ENCODE measurements around the gene TLL1. TPM values are rescaled to one million over a fixed set of nuclear protein-coding genes. Genes with fewer than 3 reads are reported as not detected.

TLL1 gene
- total RNA-seq, 2 experiments from 2014 or later: not detected

- Mint-ChIP-seq H3K4me1 (no peaks in the 10 kb centered on the region), H3K27ac (no peak overlapping the region), H3K4me3 (no peak overlapping the region), H3K27me3 (no peaks in the 10 kb centered on the region), H3K36me3 (no peaks in the 10 kb centered on the region), H3K9me3 (peaks cover 1% of the 10 kb centered on the region)
- DNase-seq: no peak
Observed at GRCh38 chr4:165972747-165973146, 99.7 kb downstream of the TLL1 start.

GRCh38 chr4:165982934-165983333 lies 109.9 kb downstream of the TLL1 start:
- Mint-ChIP-seq H3K27me3 (no peaks in the 10 kb centered on the region), H3K36me3 (no peaks in the 10 kb centered on the region), H3K4me1 (no peaks in the 10 kb centered on the region), H3K27ac (no peak overlapping the region), H3K9me3 (no peaks in the 10 kb centered on the region), H3K4me3 (no peak overlapping the region)
- DNase-seq: no peak

GRCh38 chr4:165986956-165987698 lies 114.1 kb downstream of the TLL1 start:
- Mint-ChIP-seq H3K4me3 (no peak overlapping the region), H3K4me1 (no peaks in the 10 kb centered on the region), H3K9me3 (no peaks in the 10 kb centered on the region)

GRCh38 chr4:165991325-165992180 lies 118.5 kb downstream of the TLL1 start:
- H3K27ac Mint-ChIP-seq: no peak overlapping the region
- DNase-seq: no peak
- no peaks in the 10 kb centered on the region for H3K27me3 Mint-ChIP-seq
- H3K4me3 Mint-ChIP-seq: no peak overlapping the region
- H3K9me3 Mint-ChIP-seq: no peaks in the 10 kb centered on the region
- H3K4me1 Mint-ChIP-seq: no peaks in the 10 kb centered on the region
- no peaks in the 10 kb centered on the region for H3K36me3 Mint-ChIP-seq

More at GRCh38 chr4:165986956-165987698, 114.1 kb downstream of the TLL1 start:
- no peak for DNase-seq
- no peak overlapping the region for H3K27ac Mint-ChIP-seq
- H3K36me3 Mint-ChIP-seq: no peaks in the 10 kb centered on the region
- H3K27me3 Mint-ChIP-seq: no peaks in the 10 kb centered on the region

- no peaks in the 10 kb centered on the region for H3K27me3 Mint-ChIP-seq
- no peak overlapping the region for H3K4me3 Mint-ChIP-seq
- H3K36me3 Mint-ChIP-seq: no peaks in the 10 kb centered on the region
- no peaks in the 10 kb centered on the region for H3K9me3 Mint-ChIP-seq
- H3K27ac Mint-ChIP-seq: no peak overlapping the region
- no peak for DNase-seq
- no peaks in the 10 kb centered on the region for H3K4me1 Mint-ChIP-seq
Observed at GRCh38 chr4:165992283-165992682, 119.2 kb downstream of the TLL1 start.

- H3K27ac Mint-ChIP-seq: no peak overlapping the region
- no peaks in the 10 kb centered on the region for H3K4me1 Mint-ChIP-seq
- no peak overlapping the region for H3K4me3 Mint-ChIP-seq
- H3K36me3 Mint-ChIP-seq: no peaks in the 10 kb centered on the region
- no peak for DNase-seq
- H3K27me3 Mint-ChIP-seq: no peaks in the 10 kb centered on the region
- no peaks in the 10 kb centered on the region for H3K9me3 Mint-ChIP-seq
Observed at GRCh38 chr4:165994701-165995100, 121.7 kb downstream of the TLL1 start.

- Mint-ChIP-seq H3K9me3 (peaks cover 1% of the 10 kb centered on the region), H3K4me3 (no peak overlapping the region), H3K27ac (no peak overlapping the region), H3K4me1 (no peaks in the 10 kb centered on the region), H3K27me3 (no peaks in the 10 kb centered on the region), H3K36me3 (no peaks in the 10 kb centered on the region)
- DNase-seq: no peak
Observed at GRCh38 chr4:166003811-166004210, 130.8 kb downstream of the TLL1 start.

- Mint-ChIP-seq H3K4me1 (no peaks in the 10 kb centered on the region), H3K9me3 (peaks cover 2% of the 10 kb centered on the region), H3K4me3 (no peak overlapping the region), H3K27me3 (no peaks in the 10 kb centered on the region), H3K36me3 (no peaks in the 10 kb centered on the region), H3K27ac (no peak overlapping the region)
- DNase-seq: no peak
Observed at GRCh38 chr4:166006217-166006616, 133.2 kb downstream of the TLL1 start.

- no peaks in the 10 kb centered on the region for H3K36me3 Mint-ChIP-seq
- peaks cover 4% of the 10 kb centered on the region for H3K9me3 Mint-ChIP-seq
- no peak for DNase-seq
- no peaks in the 10 kb centered on the region for H3K4me1 Mint-ChIP-seq
- H3K27ac Mint-ChIP-seq: no peak overlapping the region
- no peaks in the 10 kb centered on the region for H3K27me3 Mint-ChIP-seq
- H3K4me3 Mint-ChIP-seq: no peak overlapping the region
Observed at GRCh38 chr4:166008510-166008909, 135.5 kb downstream of the TLL1 start.

- Mint-ChIP-seq H3K27me3 (no peaks in the 10 kb centered on the region), H3K4me1 (no peaks in the 10 kb centered on the region), H3K4me3 (no peak overlapping the region), H3K9me3 (peaks cover 4% of the 10 kb centered on the region), H3K27ac (no peak overlapping the region), H3K36me3 (no peaks in the 10 kb centered on the region)
- no peak for DNase-seq
Observed at GRCh38 chr4:166012129-166013030, 139.3 kb downstream of the TLL1 start.

- H3K36me3 Mint-ChIP-seq: no peaks in the 10 kb centered on the region
- no peak overlapping the region for H3K27ac Mint-ChIP-seq
- H3K9me3 Mint-ChIP-seq: peaks cover 4% of the 10 kb centered on the region
- no peaks in the 10 kb centered on the region for H3K27me3 Mint-ChIP-seq
- no peaks in the 10 kb centered on the region for H3K4me1 Mint-ChIP-seq
- no peak overlapping the region for H3K4me3 Mint-ChIP-seq
- no peak for DNase-seq
Observed at GRCh38 chr4:166014411-166014810, 141.4 kb downstream of the TLL1 start.

- H3K36me3 Mint-ChIP-seq: no peaks in the 10 kb centered on the region
- H3K4me1 Mint-ChIP-seq: no peaks in the 10 kb centered on the region
- H3K27ac Mint-ChIP-seq: no peak overlapping the region
- no peaks in the 10 kb centered on the region for H3K27me3 Mint-ChIP-seq
- no peak overlapping the region for H3K4me3 Mint-ChIP-seq
- no peaks in the 10 kb centered on the region for H3K9me3 Mint-ChIP-seq
- no peak for DNase-seq
Observed at GRCh38 chr4:166017804-166018203, 144.8 kb downstream of the TLL1 start.

- Mint-ChIP-seq H3K36me3 (no peaks in the 10 kb centered on the region), H3K9me3 (no peaks in the 10 kb centered on the region), H3K4me3 (no peak overlapping the region), H3K4me1 (no peaks in the 10 kb centered on the region), H3K27ac (no peak overlapping the region), H3K27me3 (no peaks in the 10 kb centered on the region)
- DNase-seq: no peak
Observed at GRCh38 chr4:166019441-166020220, 146.6 kb downstream of the TLL1 start.

GRCh38 chr4:166021617-166022016 lies 148.6 kb downstream of the TLL1 start:
- Mint-ChIP-seq H3K36me3 (no peaks in the 10 kb centered on the region), H3K4me1 (no peaks in the 10 kb centered on the region), H3K4me3 (no peak overlapping the region), H3K27me3 (no peaks in the 10 kb centered on the region), H3K27ac (no peak overlapping the region), H3K9me3 (no peaks in the 10 kb centered on the region)
- DNase-seq: no peak
